ENCODE results near the gene ARHGAP1.

Gene ARHGAP1

GRCh38 chr11:46640036-46640788, 60.2 kb downstream of the ARHGAP1 start:
- Histone ChIP-seq H3K4me2 (no peak overlapping the region), H3K27ac (no peak overlapping the region), H3K36me3 (peaks cover 71 to 99% (median 90%) of the 10 kb centered on the region in 11 experiments), H3K4me3 (no peak overlapping the region), H4K20me1 (peaks cover 0 to 6% (median 0%) of the 10 kb centered on the region in 11 experiments; a peak in 5 of 22 replicates), H3K9ac (no peak overlapping the region), H3K4me1 (peaks cover 0 to 18% (median 0%) of the 10 kb centered on the region in 10 experiments; a peak in 5 of 20 replicates), H3K27me3 (no peaks in the 10 kb centered on the region), H3K9me3 (replicated peaks in 1 of 11) (peaks cover 6 to 16% (median 10%) of the 10 kb centered on the region in 11 experiments; a peak in 16 of 22 replicates)
- no peak for TF ChIP-seq Cebpa-rat (IDR thresholded peaks at IDR 0.05)

- H3K4me1 ChIP-seq = peaks cover 0 to 18% (median 0%) of the 10 kb centered on the region in 10 experiments; a peak in 5 of 20 replicates
- H3K27me3 ChIP-seq = no peaks in the 10 kb centered on the region
- peaks cover 6 to 16% (median 10%) of the 10 kb centered on the region in 11 experiments; a peak in 16 of 22 replicates for H3K9me3 ChIP-seq (replicated peaks in 1 of 11)
- H3K27ac ChIP-seq = no peak overlapping the region
- no peak overlapping the region for H3K4me2 ChIP-seq
- H4K20me1 ChIP-seq = peaks cover 0 to 6% (median 0%) of the 10 kb centered on the region in 11 experiments; a peak in 5 of 22 replicates
- H3K36me3 ChIP-seq = peaks cover 63 to 99% (median 90%) of the 10 kb centered on the region in 11 experiments
- TF ChIP-seq Cebpa-rat (IDR thresholded peaks at IDR 0.05) = no peak
- no peak overlapping the region for H3K4me3 ChIP-seq
- H3K9ac ChIP-seq = no peak overlapping the region
Observed at GRCh38 chr11:46639197-46639839, 61.1 kb downstream of the ARHGAP1 start.

GRCh38 chr11:46637546-46637945, 62.9 kb downstream of the ARHGAP1 start:
- peaks cover 0 to 6% (median 0%) of the 10 kb centered on the region in 11 experiments; a peak in 5 of 22 replicates for H4K20me1 ChIP-seq

GRCh38 chr11:46635557-46636139, 64.8 kb downstream of the ARHGAP1 start:
- H3K27ac ChIP-seq = no peak overlapping the region
- H3K9ac ChIP-seq = no peak overlapping the region
- peaks cover 47 to 98% (median 88%) of the 10 kb centered on the region in 11 experiments for H3K36me3 ChIP-seq
- no peaks in the 10 kb centered on the region for H3K9me3 ChIP-seq (replicated peaks in 1 of 11)
- peaks cover 0 to 7% (median 0%) of the 10 kb centered on the region in 10 experiments; a peak in 2 of 20 replicates for H3K4me1 ChIP-seq
- no peak for TF ChIP-seq Cebpa-rat (IDR thresholded peaks at IDR 0.05)
- no peak overlapping the region for H3K4me3 ChIP-seq
- no peaks in the 10 kb centered on the region for H3K27me3 ChIP-seq
- H4K20me1 ChIP-seq = peaks cover 0 to 10% (median under 1%) of the 10 kb centered on the region in 11 experiments; a peak in 5 of 22 replicates
- H3K4me2 ChIP-seq = no peak overlapping the region

More at GRCh38 chr11:46637546-46637945, 62.9 kb downstream of the ARHGAP1 start:
- Histone ChIP-seq H3K27ac (no peak overlapping the region), H3K4me2 (no peak overlapping the region), H3K36me3 (peaks cover 50 to 98% (median 86%) of the 10 kb centered on the region in 11 experiments), H3K4me3 (no peak overlapping the region), H3K9me3 (replicated peaks in 1 of 11) (peaks cover 2 to 10% (median 5%) of the 10 kb centered on the region in 11 experiments; a peak in 14 of 22 replicates), H3K9ac (no peak overlapping the region), H3K4me1 (peaks cover 0 to 14% (median 0%) of the 10 kb centered on the region in 10 experiments; a peak in 4 of 20 replicates), H3K27me3 (no peaks in the 10 kb centered on the region)
- TF ChIP-seq Cebpa-rat (IDR thresholded peaks at IDR 0.05) = no peak

DNA sequence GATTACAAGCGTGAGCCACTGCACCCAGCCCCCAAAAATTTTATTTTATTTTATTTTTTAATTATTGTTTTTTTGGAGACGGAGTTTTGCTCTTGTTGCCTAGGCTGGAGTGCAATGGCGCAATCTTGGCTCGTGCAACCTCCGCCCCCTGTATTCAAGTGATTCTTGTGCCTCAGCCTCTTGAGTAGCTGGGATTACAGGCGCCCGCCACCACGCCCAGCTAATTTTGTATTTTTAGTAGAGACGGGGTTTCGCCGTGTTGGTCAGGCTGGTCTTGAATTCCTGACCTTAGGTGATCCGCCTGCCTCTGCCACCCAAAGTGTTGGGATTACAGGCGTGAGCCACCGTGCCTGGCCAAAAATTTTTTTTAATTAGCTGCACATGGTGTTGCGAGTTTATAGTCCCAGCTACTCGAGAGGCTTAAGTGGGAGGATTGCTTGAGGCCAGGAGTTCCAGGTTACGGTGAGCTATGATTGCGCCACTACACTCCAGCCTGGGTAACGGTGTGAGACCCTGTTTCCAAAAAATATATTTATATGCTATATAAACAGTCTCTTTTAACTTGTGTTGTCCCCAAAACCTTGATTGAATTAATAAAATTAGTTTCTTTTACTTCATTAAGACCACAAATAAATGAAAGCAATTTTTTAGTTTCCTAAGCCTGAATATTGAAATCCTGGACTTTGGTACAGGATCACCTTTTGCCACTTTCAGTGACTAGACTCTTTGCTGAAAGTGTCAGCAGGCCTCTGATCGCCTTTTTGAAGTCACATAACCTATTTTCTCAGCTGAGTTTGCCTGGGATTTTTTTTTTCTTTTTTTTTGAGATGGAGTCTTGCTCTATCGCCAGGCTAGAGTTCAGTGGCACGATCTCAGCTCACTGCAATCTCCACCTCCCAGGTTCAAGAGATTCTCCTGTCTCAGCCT, 66.9 kb downstream of the ARHGAP1 start:
- no peak for TF ChIP-seq Cebpa-rat (IDR thresholded peaks at IDR 0.05)
- Histone ChIP-seq H3K27me3 (no peaks in the 10 kb centered on the region), H3K36me3 (peaks cover 57 to 98% (median 90%) of the 10 kb centered on the region in 11 experiments), H3K4me1 (0 out of 20 replicates have a peak, but pooled peaks cover 0 to 3% (median 0%) of the 10 kb centered on the region in 10 experiments), H3K27ac (no peak overlapping the region), H4K20me1 (peaks cover 0 to 11% (median 6%) of the 10 kb centered on the region in 11 experiments; a peak in 10 of 22 replicates), H3K4me3 (no peak overlapping the region), H3K9me3 (replicated peaks in 1 of 11) (no peaks in the 10 kb centered on the region), H3K4me2 (no peak overlapping the region), H3K9ac (no peak overlapping the region)

GRCh38 chr11:46632502-46632901, 67.9 kb downstream of the ARHGAP1 start:
- 0 out of 20 replicates have a peak, but pooled peaks cover 0 to 3% (median 0%) of the 10 kb centered on the region in 10 experiments for H3K4me1 ChIP-seq
- H3K9me3 ChIP-seq (replicated peaks in 1 of 11) = no peaks in the 10 kb centered on the region
- peaks cover 55 to 98% (median 88%) of the 10 kb centered on the region in 11 experiments for H3K36me3 ChIP-seq
- no peak overlapping the region for H3K4me2 ChIP-seq
- no peaks in the 10 kb centered on the region for H3K27me3 ChIP-seq
- H4K20me1 ChIP-seq = peaks cover 0 to 16% (median 10%) of the 10 kb centered on the region in 11 experiments; a peak in 11 of 22 replicates
- no peak for TF ChIP-seq Cebpa-rat (IDR thresholded peaks at IDR 0.05)
- no peak overlapping the region for H3K4me3 ChIP-seq
- no peak overlapping the region for H3K27ac ChIP-seq
- H3K9ac ChIP-seq = no peak overlapping the region

DNA sequence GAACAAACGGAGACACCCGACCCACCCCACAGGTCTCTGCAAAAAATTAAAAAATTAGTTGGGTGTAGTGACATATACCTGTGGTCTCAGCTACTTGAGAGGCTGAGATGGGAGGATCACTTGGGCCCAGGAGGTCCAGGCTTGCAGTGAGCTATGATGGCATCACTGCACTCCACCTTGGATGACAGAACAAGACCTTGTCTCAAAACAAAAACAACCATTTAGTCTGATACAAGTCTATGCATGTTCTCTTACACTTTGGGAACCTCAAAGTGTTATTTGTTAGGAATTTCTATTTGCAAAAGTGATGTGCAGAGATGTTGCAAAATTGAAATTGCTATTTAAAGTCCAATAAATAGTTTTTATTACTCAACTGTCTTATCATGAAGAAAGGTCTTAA, 68.7 kb downstream of the ARHGAP1 start:
- Histone ChIP-seq H3K9ac (no peak overlapping the region), H4K20me1 (peaks cover 0 to 21% (median 10%) of the 10 kb centered on the region in 11 experiments; a peak in 10 of 22 replicates), H3K4me2 (no peak overlapping the region), H3K27me3 (no peaks in the 10 kb centered on the region), H3K36me3 (peaks cover 57 to 98% (median 87%) of the 10 kb centered on the region in 11 experiments), H3K4me3 (no peak overlapping the region), H3K9me3 (replicated peaks in 1 of 11) (no peaks in the 10 kb centered on the region), H3K4me1 (0 out of 20 replicates have a peak, but pooled peaks cover 0 to 3% (median 0%) of the 10 kb centered on the region in 10 experiments), H3K27ac (no peak overlapping the region)
- TF ChIP-seq Cebpa-rat (IDR thresholded peaks at IDR 0.05) = no peak

GRCh38 chr11:46630237-46630636, 70.2 kb downstream of the ARHGAP1 start:
- Histone ChIP-seq H3K36me3 (peaks cover 59 to 98% (median 88%) of the 10 kb centered on the region in 11 experiments), H3K4me3 (no peak overlapping the region), H3K4me2 (no peak overlapping the region), H3K27me3 (no peaks in the 10 kb centered on the region), H3K27ac (no peak overlapping the region), H3K9me3 (replicated peaks in 1 of 11) (no peaks in the 10 kb centered on the region), H3K9ac (no peak overlapping the region), H3K4me1 (0 out of 20 replicates have a peak, but pooled peaks cover 0 to 3% (median 0%) of the 10 kb centered on the region in 10 experiments), H4K20me1 (peaks cover 0 to 32% (median 19%) of the 10 kb centered on the region in 11 experiments; a peak in 12 of 22 replicates)
- no peak for TF ChIP-seq Cebpa-rat (IDR thresholded peaks at IDR 0.05)

Measured in BLaER1 treated with 17β-estradiol and CSF1 and Interleukin-3, amounts not matched to agents 10 nM and 100 nM (cell line).